HCT116 (cell line): ENCODE data around the gene NHSL2.

Experiments used
- CEBPB ChIP-seq: IDR thresholded peaks from 2 replicates; pipeline ENCODE4 v1.6.1; 2012; ENCODE audit warnings: low read depth
- CTCF ChIP-seq, 3 experiments: fragments of 200-600 bp in 1 of 3; sonication (generic) in 1 of 3; IDR thresholded peaks in 2 of 3; conservative IDR thresholded peaks in 1 of 3; 2 replicates each; pipeline ENCODE4 v1.5.1; 2012 to 2017; ENCODE audit warnings: low read depth in 2 of 3, low read length in 2 of 3, antibody characterized with exemption in 1 of 3, borderline replicate concordance in 1 of 3, control low read depth in 1 of 3, mild to moderate bottlenecking in 1 of 3, mixed read lengths in 1 of 3, mixed run types in 1 of 3, moderate library complexity in 1 of 3; ENCODE audit not compliant: insufficient read depth in 1 of 3
- MAX ChIP-seq: IDR thresholded peaks from 2 replicates; pipeline ENCODE4 v1.6.1; 2012
- POLR2A ChIP-seq: IDR thresholded peaks from 2 replicates; pipeline ENCODE4 v1.7.0; 2011; ENCODE audit warnings: borderline replicate concordance; ENCODE audit not compliant: insufficient read depth, insufficient read length; ENCODE audit errors: extremely low read depth
- ZFX ChIP-seq: fragments of 450-650 bp; IDR thresholded peaks from 2 replicates; pipeline ENCODE4 v1.6.1; 2017

- TF ChIP-seq CTCF (IDR thresholded peaks at IDR 0.05 in 2 of 3, conservative IDR thresholded peaks at IDR 0.05 in 1 of 3; ENCODE audit: borderline replicate concordance in 1 of 3, insufficient read depth in 1 of 3, low read depth in 2 of 3, low read length in 2 of 3) (no peak), MAX (no peak), CEBPB (no peak), POLR2A (no peak), ZFX (no peak)
Observed at GRCh38 chrX:72001471-72001870, 90.8 kb downstream of the NHSL2 start.
